GM12878 (cell line): ENCODE results near the gene HACE1. TPM values are rescaled to one million over a fixed set of nuclear protein-coding genes. Genes with fewer than 3 reads are reported as not detected.

Experiments used
- ATAC-seq: fragments of 200-7000 bp; cut with Tn5 transposase; 3 replicates; pipeline ENCODE4 v1.9.1; 2020; ENCODE audit warnings: mild to moderate bottlenecking, moderate library complexity
- BruUV-seq: library from RNA; stranded (reverse); fragments of 400-500 nt; replicated peaks from 2 replicates; lab custom pipeline; 2021; lab: Mats Ljungman, UMichigan
- CTCF ChIA-PET: fragments of 300-600 bp; sonication (Branson Sonifier 250); formaldehyde crosslinking; extraction: SDS; loops from one replicate; lab custom pipeline; 2021; ENCODE audit warnings: inconsistent platforms; lab: Yijun Ruan, JAX
- POLR2A ChIA-PET: fragments of 350-600 bp; formaldehyde crosslinking; extraction: SDS; loops from one replicate; lab custom pipeline; 2021; ENCODE audit warnings: inconsistent platforms; lab: Charles Lee
- RAD21 ChIA-PET: fragments of 300-600 bp; sonication (Branson Sonifier 250); formaldehyde crosslinking; loops from one replicate; lab custom pipeline; 2023; ENCODE audit warnings: antibody characterized with exemption; ENCODE audit not compliant: unreplicated experiment; lab: Charles Lee
- SMC1A ChIA-PET: fragments of 300-600 bp; sonication (Branson Sonifier 250); formaldehyde crosslinking; loops from one replicate; lab custom pipeline; 2023; ENCODE audit not compliant: unreplicated experiment, uncharacterized antibody; lab: Charles Lee
- DNase-seq: peaks from one replicate; pipeline ENCODE4 v3.0.0-alpha.2; 2011; ENCODE audit warnings: low read depth, low spot score
- FAIRE-seq: peaks from 3 replicates; lab custom pipeline; 2011; peaks lifted over from hg19 to GRCh38; lab: Jason Lieb, UNC
- H2AFZ ChIP-seq: 2 replicates; pipeline ENCODE4 v1.6.0; 2011; ENCODE audit warnings: low read depth, low read length, control low read depth; ENCODE audit not compliant: control insufficient read depth
- H3K27ac ChIP-seq: 2 replicates; pipeline ENCODE4 v1.5.1; 2011; ENCODE audit warnings: control low read depth; ENCODE audit not compliant: control insufficient read depth, insufficient read depth
- H3K27me3 ChIP-seq, 2 experiments: replicated peaks in 1 of 2; 2 replicates each; pipeline versions ENCODE4 v1.6.0 to v1.6.1; 2011; ENCODE audit warnings: low read length in 1 of 2; ENCODE audit not compliant: control insufficient read depth in 2 of 2, insufficient read depth in 2 of 2
- H3K36me3 ChIP-seq, 2 experiments: 2 replicates each; pipeline ENCODE4 v1.5.1; 2011; ENCODE audit warnings: low read length in 1 of 2; ENCODE audit not compliant: control insufficient read depth in 2 of 2, insufficient read depth in 2 of 2
- H3K4me1 ChIP-seq: 2 replicates; pipeline ENCODE4 v1.6.1; 2011; ENCODE audit warnings: mild to moderate bottlenecking, low read length, moderate library complexity, mixed read lengths; ENCODE audit not compliant: control insufficient read depth, insufficient read depth
- H3K4me2 ChIP-seq: 2 replicates; pipeline ENCODE4 v1.6.0; 2011; ENCODE audit warnings: control low read depth; ENCODE audit not compliant: control insufficient read depth, insufficient read depth
- H3K4me3 ChIP-seq: fragments of 200-600 bp; sonication (generic); 2 replicates; pipeline ENCODE4 v1.5.1; 2016
- H3K79me2 ChIP-seq: 2 replicates; pipeline ENCODE4 v1.6.0; 2011; ENCODE audit warnings: low read length; ENCODE audit not compliant: control insufficient read depth, insufficient read depth
- H3K9ac ChIP-seq: 2 replicates; pipeline ENCODE4 v1.8.0; 2011; ENCODE audit warnings: low read length, control low read depth, mixed read lengths; ENCODE audit not compliant: control insufficient read depth, insufficient read depth
- H3K9me3 ChIP-seq: replicated peaks from 3 replicates; pipeline ENCODE4 v1.5.1; 2011; ENCODE audit warnings: mild to moderate bottlenecking, low read length; ENCODE audit not compliant: control insufficient read depth, insufficient read depth
- H4K20me1 ChIP-seq: 2 replicates; pipeline ENCODE4 v1.6.0; 2011; ENCODE audit not compliant: control insufficient read depth, insufficient read depth
- ATF2 ChIP-seq: IDR thresholded peaks from 2 replicates; pipeline ENCODE4 v1.6.1; 2012; ENCODE audit warnings: low read length, inconsistent platforms
- DPF2 ChIP-seq: fragments of 450-650 bp; IDR thresholded peaks from 2 replicates; pipeline ENCODE4 v1.6.1; 2017; ENCODE audit warnings: mild to moderate bottlenecking
- GABPA ChIP-seq: IDR thresholded peaks from 2 replicates; pipeline ENCODE4 v1.6.1; 2014; ENCODE audit warnings: antibody characterized with exemption, low read depth, mild to moderate bottlenecking, inconsistent platforms
- NFYB ChIP-seq: IDR thresholded peaks from 2 replicates; pipeline ENCODE4 v1.6.1; 2011; ENCODE audit warnings: low read depth, mild to moderate bottlenecking, low read length, improper control_type of control experiment, moderate library complexity; ENCODE audit not compliant: insufficient read depth
- SMARCA5 ChIP-seq: fragments of 450-650 bp; IDR thresholded peaks from 2 replicates; pipeline ENCODE4 v1.6.1; 2017; ENCODE audit warnings: mild to moderate bottlenecking
- WGBS: methylation state at CpG from one replicate; pipeline ENCODE4 v1.1.6; 2016; ENCODE audit warnings: low lambda C conversion rate; ENCODE audit not compliant: insufficient replicate concordance, insufficient coverage; ENCODE audit errors: missing lambda C conversion rate; 5-methylcytosine and 5-hydroxymethylcytosine counted together
- in situ Hi-C: fragments of 300-500 bp; cut with MboI; formaldehyde crosslinking; loops from 9 replicates; pipeline ENCODE4 v1.14.3; 2018; ENCODE audit warnings: mixed read lengths
- intact Hi-C: fragments of 100-400 bp; cut with micrococcal nuclease; formaldehyde crosslinking; loops from one replicate; pipeline ENCODE4 v1.14.2; 2022; ENCODE audit not compliant: unreplicated experiment
- polyA plus RNA-seq, 11 experiments: library from polyadenylated mRNA; depleted of rRNA in 4 of 11; unstranded in 6 of 11; stranded (reverse) in 5 of 11; fragments of >200 nt; fragmentation: Nextera tagmentation in 4 of 11; fragmentation: Illumina TruSeq in 1 of 11; extraction: Ambion mirVana in 4 of 11; extraction: Trizol in 1 of 11; gene quantifications; 1 replicate in 1 of 11; 2 replicates in 10 of 11; pipeline versions ENCODE4 v1.2.1 to v1.2.3, GENCODE V29; 2011 to 2016; ENCODE audit warnings: inconsistent platforms in 2 of 11, missing spikeins in 2 of 11, low read depth in 1 of 11
- total RNA-seq, 4 experiments: library from RNA; depleted of rRNA in 3 of 4; stranded (reverse); fragments of >200 nt in 3 of 4; fragmentation: Illumina TruSeq in 1 of 4; extraction: Trizol in 1 of 4; gene quantifications; 2 replicates each; pipeline versions ENCODE4 v1.2.1 to v1.2.3, GENCODE V29; 2013 to 2021

Gene HACE1
- total and polyA plus RNA-seq, 10 of the 15 experiments (the other 5 are each of a cell fraction or from before 2014, with no cell fraction given), result 1.6 to 16.9 (median 5.6) TPM

GRCh38 chr6:104884867-104885517, 25.3 kb upstream of the HACE1 start:
- POLR2A ChIA-PET, result no interaction called here
- H2AFZ ChIP-seq, result no peak overlapping the region
- WGBS, result 51% methylated on average over 12 of the region's 12 CpGs
- no peak overlapping the region for H3K9ac ChIP-seq
- intact Hi-C loops, result no loop called here
- H4K20me1 ChIP-seq, result no peaks in the 10 kb centered on the region
- TF ChIP-seq ATF2 (no peak), GABPA (no peak), NFYB (no peak), SMARCA5 (no peak), DPF2 (no peak)
- TF ChIP-seq, all 136 proteins: peak for 0
- RAD21 ChIA-PET, result no interaction called here
- DNase-seq (no peak), FAIRE-seq (no peak), ATAC-seq (no peak)
- in situ Hi-C loops, result no loop called here
- CTCF ChIA-PET, result no interaction called here
- no peaks in the 10 kb centered on the region for H3K4me1 ChIP-seq
- H3K9me3 ChIP-seq, result no peaks in the 10 kb centered on the region; the same call in 2 of the 3 replicates
- no peak overlapping the region for H3K27ac ChIP-seq
- H3K4me3 ChIP-seq, result no peak overlapping the region
- H3K36me3 ChIP-seq, result no peaks in the 10 kb centered on the region
- SMC1A ChIA-PET, result no interaction called here
- H3K4me2 ChIP-seq, result no peak overlapping the region
- H3K79me2 ChIP-seq, result no peaks in the 10 kb centered on the region
- no TSS peak for BruUV-seq
- no peaks in the 10 kb centered on the region for H3K27me3 ChIP-seq
